Upper lobe of left lung (tissue), 4 donors: Measurements from ENCODE around the gene COL27A1.

ENCODE experiments used
- CTCF ChIP-seq, 6 experiments: fragments of 450-650 bp in 4 of 6; fragments of 200-600 bp in 2 of 6; sonication (generic) in 2 of 6; IDR thresholded peaks; one replicate each; pipeline ENCODE4 v1.5.1; 2016 to 2019; ENCODE audit warnings: antibody characterized with exemption in 6 of 6
- POLR2A ChIP-seq, 4 donors: fragments of 450-650 bp; IDR thresholded peaks; one replicate each; pipeline ENCODE4 v1.5.1; 2016 to 2017; ENCODE audit warnings: antibody characterized with exemption in 4 of 4, mild to moderate bottlenecking in 2 of 4

- no peak for TF ChIP-seq CTCF (IDR thresholded peaks at IDR 0.05)
- no peak for TF ChIP-seq POLR2A (IDR thresholded peaks at IDR 0.05)
These were observed 28.7 kb downstream of the COL27A1 start for GRCh38 chr9:114184071-114184470.
